Left lung (tissue), 10 donors: Measurements from ENCODE around the gene MGAT2. TPM values are rescaled to one million over a fixed set of nuclear protein-coding genes. Genes with fewer than 3 reads are reported as not detected.

ENCODE experiments used
- ATAC-seq: fragments of 200-7000 bp; cut with Tn5 transposase; one replicate; pipeline ENCODE4 v1.9.1; 2020; ENCODE audit warnings: moderate library complexity
- DNase-seq, 4 donors: peaks; one replicate each; pipeline ENCODE4 v3.0.0-alpha.2; 2013 to 2020
- H3K27ac ChIP-seq, 2 donors: fragments of 200-600 bp; sonication (generic) in 1 of 2; one replicate each; pipeline versions ENCODE4 v1.5.0 to v1.8.0; 2020 to 2021
- H3K27me3 ChIP-seq, 2 donors: fragments of 200-600 bp; sonication (generic) in 1 of 2; one replicate each; pipeline versions ENCODE4 v1.5.0 to v1.8.0; 2020 to 2021
- H3K36me3 ChIP-seq, 2 donors: fragments of 200-600 bp; sonication (generic) in 1 of 2; one replicate each; pipeline versions ENCODE4 v1.5.0 to v1.8.0; 2020 to 2021
- H3K4me1 ChIP-seq, 2 donors: fragments of 200-600 bp; one replicate each; pipeline ENCODE4 v1.8.0; 2021
- H3K4me3 ChIP-seq, 2 donors: fragments of 200-600 bp; sonication (generic) in 1 of 2; one replicate each; pipeline versions ENCODE4 v1.5.0 to v1.8.0; 2020 to 2021; ENCODE audit warnings: mild to moderate bottlenecking in 1 of 2
- H3K9me3 ChIP-seq, 2 donors: fragments of 200-600 bp; sonication (generic) in 1 of 2; one replicate each; pipeline versions ENCODE4 v1.5.0 to v1.8.0; 2020 to 2021
- CTCF ChIP-seq, 2 donors: fragments of 200-600 bp; sonication (generic) in 1 of 2; IDR thresholded peaks; one replicate each; pipeline versions ENCODE4 v1.5.0 to v1.8.0; 2021; ENCODE audit warnings: antibody characterized with exemption in 2 of 2
- intact Hi-C, 2 donors: fragments of 100-400 bp; cut with DNase I; formaldehyde crosslinking; loops; one replicate each; pipeline versions ENCODE4 v1.11.2 to v1.14.2; 2022
- polyA plus RNA-seq, 6 donors: library from polyadenylated mRNA; unstranded; fragments of 120-200 nt; gene quantifications; one replicate each; pipeline ENCODE4 v1.2.1, GENCODE V29; 2013; ENCODE audit not compliant: insufficient read length in 6 of 6
- total RNA-seq, 2 donors: library from RNA; stranded (reverse); fragmentation: NEBNext Ultra II Directional; extraction: Animal tissue kit (Norgen Biotek cat#: 25700); gene quantifications; one replicate each; pipeline ENCODE4 v1.2.1, GENCODE V29; 2021
- donor health status: DM: no; HTN: yes; CAD: no.
- donor health status: DM: no; HTN: no; CAD: no.

Gene MGAT2
- total and polyA plus RNA-seq, 8 donors = 8.3 to 47.2 (median 17.6) TPM

GRCh38 chr14:49585803-49586672 lies 34.6 kb upstream of the MGAT2 start, which contains the start of gene RPS29:
RPS29 (minus strand) TSS chr14:49586380; CDS start chr14:49586346, 34 bp downstream.
- no peaks in the 10 kb centered on the region for H3K27me3 ChIP-seq
- no peaks in the 10 kb centered on the region for H3K9me3 ChIP-seq
- no peak for TF ChIP-seq CTCF (IDR thresholded peaks at IDR 0.05)
- H3K4me3 ChIP-seq = peak within 1 kb of the TSS; percentile 86 to 87
- DNase-seq (peak; percentile 95 to 99 (median 98)), ATAC-seq (peak; percentile 94)
- peaks cover 4 to 42% of the 10 kb centered on the region in 2 donors for H3K4me1 ChIP-seq
- intact Hi-C loops = no loop called here
- peak within 1 kb of the TSS; percentile 92 for H3K27ac ChIP-seq
- peaks cover 0 to 34% of the 10 kb centered on the region in 2 donors for H3K36me3 ChIP-seq

DNA sequence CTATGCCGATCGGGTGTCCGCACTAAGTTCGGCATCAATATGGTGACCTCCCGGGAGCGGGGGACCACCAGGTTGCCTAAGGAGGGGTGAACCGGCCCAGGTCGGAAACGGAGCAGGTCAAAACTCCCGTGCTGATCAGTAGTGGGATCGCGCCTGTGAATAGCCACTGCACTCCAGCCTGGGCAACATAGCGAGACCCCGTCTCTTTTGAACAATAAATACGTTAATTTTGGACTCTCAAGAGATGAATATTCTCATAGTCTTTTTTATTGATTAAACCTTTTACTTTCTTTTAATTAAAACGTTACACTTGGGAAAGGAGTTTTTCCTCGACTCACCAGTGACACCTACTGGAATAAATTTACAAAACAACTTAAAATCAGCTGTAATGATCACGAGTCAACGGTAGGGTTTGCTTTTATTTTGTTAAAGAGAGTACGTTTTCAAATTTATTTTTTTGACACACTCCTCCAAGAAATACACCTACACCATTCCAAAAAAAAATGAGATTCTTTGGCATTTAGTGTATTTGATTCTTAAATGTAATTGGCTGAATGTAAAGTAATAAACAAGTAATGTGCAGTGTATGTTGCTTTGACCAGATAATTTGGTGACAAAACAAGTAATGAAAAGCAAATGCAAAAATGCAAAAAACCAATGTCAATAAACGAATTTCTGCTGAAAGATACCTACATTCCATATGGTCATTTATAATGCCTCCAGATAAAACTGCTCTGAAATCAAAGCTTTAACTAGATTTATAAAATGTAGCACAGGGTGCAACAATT lies 33.7 kb upstream of the MGAT2 start:
- peak overlapping the region; percentile 92 for H3K27ac ChIP-seq
- ATAC-seq (peak; percentile 68), DNase-seq (peak in 2 of 4 donors; percentile 66 to 70)
- no peaks in the 10 kb centered on the region for H3K9me3 ChIP-seq
- peak; percentile 70 to 81 for TF ChIP-seq CTCF (IDR thresholded peaks at IDR 0.05)
- H3K4me1 ChIP-seq = peaks cover 4 to 42% of the 10 kb centered on the region in 2 donors
- no peaks in the 10 kb centered on the region for H3K27me3 ChIP-seq
- intact Hi-C loops = no loop called here
- H3K4me3 ChIP-seq = peak overlapping the region; percentile 86 to 87
- H3K36me3 ChIP-seq = peaks cover 0 to 30% of the 10 kb centered on the region in 2 donors

DNA sequence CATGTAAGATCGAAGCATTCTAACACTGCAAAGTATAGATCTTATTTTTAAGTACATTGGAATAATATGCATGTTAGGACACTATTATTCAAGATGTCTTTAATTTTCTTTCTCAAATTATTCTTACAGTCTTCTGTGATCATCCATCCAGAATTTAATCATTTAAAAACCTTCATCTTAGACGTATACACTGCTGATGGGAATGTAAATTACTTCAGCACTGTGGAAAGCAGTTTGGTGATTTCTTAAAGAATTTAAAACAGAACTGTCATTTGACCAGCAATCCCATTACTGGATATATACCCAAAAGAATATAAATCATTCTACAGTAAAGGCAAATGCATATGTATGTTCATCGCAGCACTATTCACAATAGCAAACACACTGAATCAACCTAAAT lies 31.2 kb upstream of the MGAT2 start:
- H3K27ac ChIP-seq = no peak overlapping the region
- no peak overlapping the region for H3K4me3 ChIP-seq
- DNase-seq = no peak
- no peak for TF ChIP-seq CTCF (IDR thresholded peaks at IDR 0.05)
- intact Hi-C loops = no loop called here
- H3K4me1 ChIP-seq = peaks cover 4 to 22% of the 10 kb centered on the region in 2 donors
- H3K27me3 ChIP-seq = no peaks in the 10 kb centered on the region
- H3K36me3 ChIP-seq = peaks cover 0 to 5% of the 10 kb centered on the region in 2 donors
- ATAC-seq = no peak
- H3K9me3 ChIP-seq = no peaks in the 10 kb centered on the region

GRCh38 chr14:49593016-49593415 lies 27.6 kb upstream of the MGAT2 start:
- H3K36me3 ChIP-seq = no peaks in the 10 kb centered on the region
- intact Hi-C loops = no loop called here
- TF ChIP-seq CTCF (IDR thresholded peaks at IDR 0.05) = no peak
- H3K9me3 ChIP-seq = no peaks in the 10 kb centered on the region
- H3K4me3 ChIP-seq = no peak overlapping the region
- ATAC-seq = no peak
- DNase-seq = no peak
- peaks cover 5 to 9% of the 10 kb centered on the region in 2 donors for H3K4me1 ChIP-seq
- H3K27me3 ChIP-seq = no peaks in the 10 kb centered on the region
- no peak overlapping the region for H3K27ac ChIP-seq
